MM.1S (cell line): Measurements from ENCODE around the gene PAK4.

Experiments
- DNase-seq: peaks from one replicate; pipeline ENCODE4 v3.0.0-alpha.2; 2015
- H2AFZ ChIP-seq: fragments of 300-600 bp; sonication (generic); 2 replicates; pipeline ENCODE4 v1.6.0; 2016; ENCODE audit warnings: antibody characterized with exemption, low read length
- H3F3A ChIP-seq: fragments of 300-600 bp; sonication (generic); 2 replicates; pipeline ENCODE4 v1.6.1; 2016; ENCODE audit warnings: mild to moderate bottlenecking, antibody characterized with exemption, low read length, moderate library complexity, mixed read lengths; ENCODE audit not compliant: insufficient read depth
- H3K27ac ChIP-seq: fragments of 300-600 bp; sonication (generic); 2 replicates; pipeline ENCODE4 v1.5.1; 2016; ENCODE audit warnings: mild to moderate bottlenecking, low read length
- H3K27me3 ChIP-seq: fragments of 300-600 bp; sonication (generic); replicated peaks from 2 replicates; pipeline ENCODE4 v1.6.0; 2016; ENCODE audit warnings: low read length; ENCODE audit not compliant: insufficient read depth
- H3K36me3 ChIP-seq: fragments of 300-600 bp; sonication (generic); replicated peaks from 2 replicates; pipeline ENCODE4 v1.6.1; 2016; ENCODE audit warnings: mild to moderate bottlenecking, low read length, mixed read lengths; ENCODE audit not compliant: insufficient read depth
- H3K4me1 ChIP-seq: fragments of 300-600 bp; sonication (generic); 2 replicates; pipeline ENCODE4 v1.6.1; 2016; ENCODE audit warnings: low read length, mixed read lengths
- H3K4me2 ChIP-seq: fragments of 300-600 bp; sonication (generic); 2 replicates; pipeline ENCODE4 v1.6.0; 2016; ENCODE audit warnings: low read depth, low read length
- H3K4me3 ChIP-seq: fragments of 300-600 bp; sonication (generic); 2 replicates; pipeline ENCODE4 v1.5.1; 2016; ENCODE audit warnings: low read length, mixed read lengths
- H3K79me2 ChIP-seq: fragments of 300-600 bp; sonication (generic); 2 replicates; pipeline ENCODE4 v1.6.1; 2016; ENCODE audit warnings: mixed run types, low read length, mixed read lengths
- H3K9ac ChIP-seq: fragments of 300-600 bp; sonication (generic); 2 replicates; pipeline ENCODE4 v1.6.1; 2016; ENCODE audit warnings: low read length, mixed read lengths
- H3K9me2 ChIP-seq: fragments of 300-600 bp; sonication (generic); replicated peaks from 2 replicates; pipeline ENCODE4 v1.6.1; 2016; ENCODE audit warnings: mild to moderate bottlenecking, low read length, mixed read lengths; ENCODE audit not compliant: insufficient read depth
- H3K9me3 ChIP-seq: fragments of 300-600 bp; sonication (generic); replicated peaks from 2 replicates; pipeline ENCODE4 v1.6.1; 2016; ENCODE audit warnings: mild to moderate bottlenecking, low read length, mixed read lengths; ENCODE audit not compliant: insufficient read depth
- H4K20me1 ChIP-seq: fragments of 300-600 bp; sonication (generic); 2 replicates; pipeline ENCODE4 v1.6.1; 2016; ENCODE audit warnings: mild to moderate bottlenecking, low read length, moderate library complexity, mixed read lengths; ENCODE audit not compliant: insufficient read depth
- CTCF ChIP-seq: fragments of 300-600 bp; sonication (generic); IDR thresholded peaks from 2 replicates; pipeline ENCODE4 v1.5.1; 2016; ENCODE audit warnings: antibody characterized with exemption, low read length, mixed read lengths
- EZH2 ChIP-seq: fragments of 300-600 bp; sonication (generic); optimal IDR thresholded peaks from 2 replicates; pipeline ENCODE3; 2017; ENCODE audit warnings: low read depth, mild to moderate bottlenecking, antibody characterized with exemption, low read length, mixed read lengths
- EZH2phosphoT487 ChIP-seq: fragments of 300-600 bp; sonication (generic); IDR thresholded peaks from 2 replicates; pipeline ENCODE4 v1.6.1; 2018; ENCODE audit warnings: antibody characterized with exemption, low read length

Gene PAK4

GRCh38 chr19:39169143-39169810, 43.7 kb downstream of the PAK4 start:
- TF ChIP-seq EZH2phosphoT487 (no peak), EZH2 (no peak), CTCF (no peak)
- no peak for DNase-seq
- Histone ChIP-seq H3K79me2 (no peaks in the 10 kb centered on the region), H3K27me3 (no peaks in the 10 kb centered on the region), H3K9me2 (no peaks in the 10 kb centered on the region), H3K4me2 (no peak overlapping the region), H3F3A (no peaks in the 10 kb centered on the region), H3K9ac (no peak overlapping the region), H3K4me1 (no peaks in the 10 kb centered on the region), H3K36me3 (no peaks in the 10 kb centered on the region), H3K9me3 (no peaks in the 10 kb centered on the region), H2AFZ (no peak overlapping the region), H3K4me3 (no peak overlapping the region), H4K20me1 (no peaks in the 10 kb centered on the region), H3K27ac (no peak overlapping the region)

DNA sequence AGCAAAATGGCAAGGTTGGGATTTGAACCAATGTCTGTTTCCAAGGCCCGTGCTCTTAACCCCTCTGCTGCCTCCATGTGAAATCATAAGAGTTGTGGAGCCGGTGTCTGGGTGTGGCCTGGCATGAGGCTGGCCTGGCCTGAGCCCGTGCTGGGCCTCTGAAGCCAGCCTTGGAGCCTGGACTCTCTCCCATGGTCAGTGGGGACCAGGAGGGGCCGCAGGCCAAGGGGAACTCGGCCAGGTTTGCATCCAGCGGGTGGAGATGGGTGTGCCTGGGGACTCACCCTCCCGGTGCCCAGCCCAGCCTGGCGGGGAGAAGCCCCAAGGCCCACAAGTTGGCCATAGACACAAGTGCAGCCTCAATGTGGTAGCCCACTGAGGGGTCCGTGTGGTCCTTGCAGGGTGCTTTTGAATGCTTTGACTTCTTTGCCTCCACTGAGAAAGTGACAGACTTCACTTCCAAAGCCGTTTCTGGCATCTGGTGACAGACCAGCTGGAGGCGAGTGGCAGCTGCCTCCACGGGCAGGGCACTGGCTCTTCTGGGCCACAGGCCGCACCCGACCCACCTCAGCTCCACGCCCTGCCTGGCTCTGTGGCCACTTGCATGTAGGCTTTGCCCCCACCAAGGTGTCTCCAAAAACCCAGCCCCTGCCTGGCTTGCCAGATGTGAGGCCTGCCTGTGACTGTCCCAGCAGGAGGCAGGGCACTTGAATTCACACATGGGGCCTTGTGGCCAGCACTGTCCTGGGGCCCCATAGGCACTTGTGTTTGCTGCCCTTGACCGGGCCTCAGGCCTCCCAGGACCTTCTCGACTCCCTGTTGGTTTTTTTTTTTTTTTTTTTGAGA, 45.0 kb downstream of the PAK4 start:
- no peaks in the 10 kb centered on the region for H3F3A ChIP-seq
- H3K9ac ChIP-seq = no peak overlapping the region
- no peaks in the 10 kb centered on the region for H3K27me3 ChIP-seq
- no peaks in the 10 kb centered on the region for H3K9me3 ChIP-seq
- no peaks in the 10 kb centered on the region for H3K4me1 ChIP-seq
- no peak overlapping the region for H3K27ac ChIP-seq
- no peaks in the 10 kb centered on the region for H3K79me2 ChIP-seq
- no peak overlapping the region for H2AFZ ChIP-seq
- no peak overlapping the region for H3K4me3 ChIP-seq
- H3K9me2 ChIP-seq = no peaks in the 10 kb centered on the region
- no peak overlapping the region for H3K4me2 ChIP-seq
- no peaks in the 10 kb centered on the region for H4K20me1 ChIP-seq
- TF ChIP-seq EZH2 = no peak
- no peak for TF ChIP-seq EZH2phosphoT487
- no peak for TF ChIP-seq CTCF
- no peaks in the 10 kb centered on the region for H3K36me3 ChIP-seq
- DNase-seq = no peak

DNA sequence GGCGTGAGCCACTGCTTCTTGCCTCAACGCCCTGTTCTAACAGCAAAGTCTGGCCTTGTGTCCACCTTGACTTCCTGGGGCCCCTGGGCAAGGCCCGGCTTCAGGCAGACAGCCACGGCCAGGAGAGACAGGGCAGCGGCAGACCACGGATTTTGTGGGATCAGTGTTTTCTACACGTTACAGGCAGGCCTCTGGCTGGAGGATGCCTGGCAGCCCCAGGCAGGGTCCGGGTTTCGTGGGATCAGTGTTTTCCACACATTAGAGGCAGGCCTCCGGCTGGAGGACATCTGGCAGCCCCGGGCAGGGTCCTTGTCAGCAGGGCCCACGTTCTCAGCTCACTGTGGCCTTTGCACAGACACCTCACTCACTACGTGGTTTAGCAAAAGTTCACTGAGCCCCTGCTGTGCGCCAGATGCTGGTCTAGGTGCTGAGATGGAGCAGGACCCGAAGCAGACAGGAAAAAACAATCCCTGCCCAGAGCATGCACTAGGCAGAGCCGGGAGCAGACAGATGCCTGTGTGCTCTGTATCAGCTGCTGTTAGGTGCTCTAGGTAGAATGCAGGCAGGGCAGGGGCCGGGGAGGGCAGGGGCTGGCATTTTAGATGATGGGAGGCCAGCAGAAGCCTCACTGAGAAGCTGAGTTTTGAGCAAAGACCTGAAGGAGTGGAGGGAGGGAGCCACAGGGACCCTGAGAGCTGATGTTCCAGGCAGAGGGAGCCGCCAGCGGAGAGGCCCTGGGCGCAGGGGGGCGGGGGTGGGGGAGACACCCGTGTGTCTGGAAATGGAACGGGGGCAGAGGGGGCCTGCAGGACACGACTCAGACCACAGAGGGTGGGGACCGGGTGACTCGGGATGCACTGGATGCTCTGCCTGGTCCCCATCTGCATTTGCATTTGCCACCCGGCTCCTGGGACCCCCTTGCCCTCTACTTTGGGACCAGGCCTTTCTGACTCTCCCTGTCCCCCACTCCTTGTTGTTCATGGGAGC, 46.2 kb downstream of the PAK4 start:
- TF ChIP-seq EZH2phosphoT487 = no peak
- no peak for TF ChIP-seq EZH2
- no peak for TF ChIP-seq CTCF
- Histone ChIP-seq H3K4me2 (no peak overlapping the region), H3K79me2 (no peaks in the 10 kb centered on the region), H3K9me3 (no peaks in the 10 kb centered on the region), H3F3A (no peaks in the 10 kb centered on the region), H3K9ac (no peak overlapping the region), H3K27ac (no peak overlapping the region), H4K20me1 (no peaks in the 10 kb centered on the region), H3K4me1 (no peaks in the 10 kb centered on the region), H2AFZ (no peak overlapping the region), H3K9me2 (no peaks in the 10 kb centered on the region), H3K36me3 (no peaks in the 10 kb centered on the region), H3K4me3 (no peak overlapping the region), H3K27me3 (no peaks in the 10 kb centered on the region)
- no peak for DNase-seq
